HEK293 (cell line): ENCODE results near the gene CSF3R.
A peak's percentile ranks its signal among the peaks of the same experiment; 100 is the strongest.
"Not testable (repeated sequence)": the region's sequence is repeated elsewhere in the genome, so short reads cannot be mapped to it uniquely, and the experiment has no call there.

Experiments
- CTCF ChIA-PET: fragments of 350-600 bp; formaldehyde crosslinking; extraction: SDS; loops from one replicate; lab custom pipeline; 2021; ENCODE audit warnings: antibody characterized with exemption; lab: Yijun Ruan, JAX
- POLR2A ChIA-PET: fragments of 300-600 bp; formaldehyde crosslinking; extraction: SDS; loops from one replicate; lab custom pipeline; 2020; ENCODE audit warnings: antibody characterized with exemption, inconsistent platforms; lab: Yijun Ruan, JAX
- H3K27ac ChIP-seq: fragments of 200-500 bp; sonication (Bioruptor generic); 2 replicates; pipeline ENCODE4 v1.5.1; 2014; ENCODE audit warnings: low read depth, low read length, control low read depth, inconsistent platforms; ENCODE audit errors: extremely low read depth
- H3K36me3 ChIP-seq, 2 experiments: fragments of 200-500 bp in 1 of 2; sonication (Bioruptor generic) in 1 of 2; 1 replicate in 1 of 2; 2 replicates in 1 of 2; pipeline ENCODE4 v1.5.1; 2014 to 2017; ENCODE audit warnings: inconsistent platforms in 2 of 2, low read length in 2 of 2; ENCODE audit not compliant: control insufficient read depth in 2 of 2, insufficient read depth in 1 of 2
- H3K4me1 ChIP-seq: fragments of 200-500 bp; sonication (Bioruptor generic); 2 replicates; pipeline ENCODE4 v1.5.1; 2014; ENCODE audit warnings: mild to moderate bottlenecking, low read length, inconsistent platforms; ENCODE audit not compliant: control insufficient read depth, insufficient read depth
- H3K4me3 ChIP-seq: 2 replicates; pipeline ENCODE4 v1.5.1; 2011; ENCODE audit warnings: low read depth, mild to moderate bottlenecking, control low read depth, low read length, moderate library complexity
- H3K9me3 ChIP-seq: fragments of 200-500 bp; sonication (Bioruptor generic); 2 replicates; pipeline ENCODE4 v1.5.1; 2014; ENCODE audit warnings: low read depth, low read length, inconsistent platforms; ENCODE audit not compliant: control insufficient read depth, insufficient read depth
- HOXC10 ChIP-seq: sonication (generic); formaldehyde crosslinking; IDR thresholded peaks from 2 replicates; pipeline ENCODE4 v1.8.1; 2023; ENCODE audit warnings: mild to moderate bottlenecking, missing genetic modification reagents
- KLF9 ChIP-seq: fragments of 450-650 bp; formaldehyde crosslinking; IDR thresholded peaks from 2 replicates; pipeline ENCODE4 v1.5.1; 2016; ENCODE audit warnings: missing biosample characterization, missing genetic modification characterization, low read depth
- RBAK ChIP-seq: fragments of 450-650 bp; formaldehyde crosslinking; IDR thresholded peaks from 2 replicates; pipeline ENCODE4 v1.5.1; 2016; ENCODE audit warnings: missing biosample characterization, missing genetic modification characterization
- SP7 ChIP-seq: fragments of 450-650 bp; formaldehyde crosslinking; IDR thresholded peaks from 2 replicates; pipeline ENCODE4 v1.5.1; 2016; ENCODE audit warnings: missing biosample characterization, missing genetic modification characterization
- TCF7L2 ChIP-seq: IDR thresholded peaks from 2 replicates; pipeline ENCODE4 v1.6.1; 2011; ENCODE audit warnings: low read depth, mild to moderate bottlenecking, inconsistent platforms, low read length, moderate library complexity, borderline replicate concordance
- YY1 ChIP-seq: fragments of 450-650 bp; formaldehyde crosslinking; IDR thresholded peaks from 2 replicates; pipeline ENCODE4 v1.5.1; 2018; ENCODE audit warnings: missing biosample characterization, missing genetic modification characterization
- ZBTB26 ChIP-seq: fragments of 450-650 bp; formaldehyde crosslinking; optimal IDR thresholded peaks from 2 replicates; pipeline ENCODE3; 2016; ENCODE audit warnings: missing biosample characterization, mild to moderate bottlenecking, missing genetic modification characterization
- ZBTB6 ChIP-seq: fragments of 450-650 bp; formaldehyde crosslinking; IDR thresholded peaks from 2 replicates; pipeline ENCODE4 v1.5.1; 2017; ENCODE audit warnings: missing biosample characterization, missing genetic modification characterization
- ZNF10 ChIP-seq: fragments of 450-650 bp; formaldehyde crosslinking; IDR thresholded peaks from 2 replicates; pipeline ENCODE4 v1.5.1; 2017; ENCODE audit warnings: missing biosample characterization, missing genetic modification characterization
- ZNF121 ChIP-seq: fragments of 450-650 bp; formaldehyde crosslinking; IDR thresholded peaks from 2 replicates; pipeline ENCODE4 v1.5.1; 2016; ENCODE audit warnings: missing biosample characterization, missing genetic modification characterization
- ZNF155 ChIP-seq: fragments of 450-650 bp; formaldehyde crosslinking; IDR thresholded peaks from 2 replicates; pipeline ENCODE4 v1.5.1; 2016; ENCODE audit warnings: missing biosample characterization, missing genetic modification characterization
- ZNF280C ChIP-seq: fragments of 450-650 bp; formaldehyde crosslinking; IDR thresholded peaks from 2 replicates; pipeline ENCODE4 v1.5.1; 2016; ENCODE audit warnings: missing biosample characterization, missing genetic modification characterization
- ZNF558 ChIP-seq: fragments of 450-650 bp; formaldehyde crosslinking; IDR thresholded peaks from 2 replicates; pipeline ENCODE4 v1.5.1; 2016; ENCODE audit warnings: missing biosample characterization, missing genetic modification characterization
- ZSCAN23 ChIP-seq: fragments of 450-650 bp; formaldehyde crosslinking; IDR thresholded peaks from 2 replicates; pipeline ENCODE4 v1.5.1; 2016; ENCODE audit warnings: missing biosample characterization, missing genetic modification characterization
- TF ChIP-seq, protein P1 (sequence below): fragments of 450-650 bp; formaldehyde crosslinking; IDR thresholded peaks from 2 replicates; pipeline ENCODE4 v1.5.1; 2016; ENCODE audit warnings: missing biosample characterization, missing genetic modification characterization

CSF3R gene

GRCh38 chr1:36503159-36503558, 20.4 kb upstream of the CSF3R start (continued):
- no peak for TF ChIP-seq ZBTB6
- no peak for TF ChIP-seq TCF7L2
- no peak for TF ChIP-seq HOXC10 (CRISPR knock-in tag)
- no peak for TF ChIP-seq KLF9 (tag by site-specific recombination)
- TF ChIP-seq ZNF10: no peak
- TF ChIP-seq ZBTB26 (tag by site-specific recombination): no peak
- TF ChIP-seq RBAK (tag by site-specific recombination): no peak

- no peak overlapping the region for H3K27ac ChIP-seq
- no peaks in the 10 kb centered on the region for H3K4me1 ChIP-seq
- no peaks in the 10 kb centered on the region for H3K9me3 ChIP-seq
- POLR2A ChIA-PET: no interaction called here
- TF ChIP-seq ZNF558 (tag by site-specific recombination) (no peak), ZNF155 (tag by site-specific recombination) (no peak), ZNF121 (tag by site-specific recombination) (peak; percentile 78; the same call in 1 of the 2 replicates)
- CTCF ChIA-PET: interaction anchor here (0.5 to 2.5 kb wide), 3 partner anchors 12 to 20 kb away, joined by 3 to 7 read pairs (median 7); no protein-coding TSS in a partner anchor
- no peak overlapping the region for H3K4me3 ChIP-seq
- no peaks in the 10 kb centered on the region for H3K36me3 ChIP-seq
Observed at GRCh38 chr1:36502616-36503015, 19.9 kb upstream of the CSF3R start.

- H3K4me3 ChIP-seq, POLR2A ChIA-PET, H3K4me1 ChIP-seq, H3K36me3 ChIP-seq, H3K27ac ChIP-seq, H3K9me3 ChIP-seq: not testable (repeated sequence)
- CTCF ChIA-PET: interaction anchor here (0.6 to 1.3 kb wide), 2 partner anchors 14 to 50 kb away, joined by 3 to 6 read pairs; no protein-coding TSS in a partner anchor
Observed at GRCh38 chr1:36501911-36502310, 19.2 kb upstream of the CSF3R start.

GRCh38 chr1:36497207-36497606, 14.5 kb upstream of the CSF3R start:
- CTCF ChIA-PET: interaction anchor here (0.5 to 3.5 kb wide), 2 partner anchors 19 to 207 kb away, joined by 4 to 18 read pairs; no protein-coding TSS in a partner anchor
- Histone ChIP-seq H3K4me1 (no peaks in the 10 kb centered on the region), H3K9me3 (no peaks in the 10 kb centered on the region), H3K27ac (no peak overlapping the region)
- TF ChIP-seq SP7 (tag by site-specific recombination) (peak; percentile 33; the same call in 1 of the 2 replicates), YY1 (tag by site-specific recombination) (no peak), ZNF280C (no peak)
- TF ChIP-seq, all 188 proteins: peak for 1
- Histone ChIP-seq H3K36me3 (no peaks in the 10 kb centered on the region), H3K4me3 (no peak overlapping the region)
- POLR2A ChIA-PET: no interaction called here

- CTCF ChIA-PET: no interaction called here
- no peak for TF ChIP-seq ZSCAN23 (tag by site-specific recombination)
- TF ChIP-seq, protein P1, sequence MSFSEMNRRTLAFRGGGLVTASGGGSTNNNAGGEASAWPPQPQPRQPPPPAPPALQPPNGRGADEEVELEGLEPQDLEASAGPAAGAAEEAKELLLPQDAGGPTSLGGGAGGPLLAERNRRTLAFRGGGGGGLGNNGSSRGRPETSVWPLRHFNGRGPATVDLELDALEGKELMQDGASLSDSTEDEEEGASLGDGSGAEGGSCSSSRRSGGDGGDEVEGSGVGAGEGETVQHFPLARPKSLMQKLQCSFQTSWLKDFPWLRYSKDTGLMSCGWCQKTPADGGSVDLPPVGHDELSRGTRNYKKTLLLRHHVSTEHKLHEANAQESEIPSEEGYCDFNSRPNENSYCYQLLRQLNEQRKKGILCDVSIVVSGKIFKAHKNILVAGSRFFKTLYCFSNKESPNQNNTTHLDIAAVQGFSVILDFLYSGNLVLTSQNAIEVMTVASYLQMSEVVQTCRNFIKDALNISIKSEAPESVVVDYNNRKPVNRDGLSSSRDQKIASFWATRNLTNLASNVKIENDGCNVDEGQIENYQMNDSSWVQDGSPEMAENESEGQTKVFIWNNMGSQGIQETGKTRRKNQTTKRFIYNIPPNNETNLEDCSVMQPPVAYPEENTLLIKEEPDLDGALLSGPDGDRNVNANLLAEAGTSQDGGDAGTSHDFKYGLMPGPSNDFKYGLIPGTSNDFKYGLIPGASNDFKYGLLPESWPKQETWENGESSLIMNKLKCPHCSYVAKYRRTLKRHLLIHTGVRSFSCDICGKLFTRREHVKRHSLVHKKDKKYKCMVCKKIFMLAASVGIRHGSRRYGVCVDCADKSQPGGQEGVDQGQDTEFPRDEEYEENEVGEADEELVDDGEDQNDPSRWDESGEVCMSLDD (tag by site-specific recombination): no peak
- no peaks in the 10 kb centered on the region for H3K9me3 ChIP-seq
- no peak overlapping the region for H3K4me3 ChIP-seq
- H3K36me3 ChIP-seq: no peaks in the 10 kb centered on the region
- H3K4me1 ChIP-seq: no peaks in the 10 kb centered on the region
- no peak overlapping the region for H3K27ac ChIP-seq
- POLR2A ChIA-PET: no interaction called here
Observed at GRCh38 chr1:36494971-36495370, 12.3 kb upstream of the CSF3R start.
